Astrocyte (in vitro differentiated cells and primary cell): Measurements from ENCODE around the gene C21orf58.

Experiments used
- CTCF ChIP-seq: IDR thresholded peaks from 2 replicates; pipeline ENCODE4 v1.5.1; 2011; ENCODE audit warnings: low read depth, mild to moderate bottlenecking, inconsistent platforms, low read length, moderate library complexity; ENCODE audit not compliant: insufficient read depth
- EZH2 ChIP-seq: IDR thresholded peaks from 2 replicates; pipeline ENCODE4 v1.6.1; 2012; ENCODE audit warnings: mild to moderate bottlenecking, low read length, inconsistent platforms; ENCODE audit not compliant: insufficient read depth

GRCh38 chr21:46350981-46351380, 27.3 kb upstream of the C21orf58 start:
- no peak for TF ChIP-seq CTCF
- no peak for TF ChIP-seq EZH2
